GM12873 (cell line): ENCODE measurements around the gene TMEM127.

Experiments
- CTCF ChIP-seq: IDR thresholded peaks from 2 replicates; pipeline ENCODE4 v1.5.1; 2012; ENCODE audit warnings: low read depth, mild to moderate bottlenecking, moderate library complexity, low read length, control low read depth; ENCODE audit not compliant: insufficient read depth; ENCODE audit errors: missing control alignments

The TMEM127 gene

DNA sequence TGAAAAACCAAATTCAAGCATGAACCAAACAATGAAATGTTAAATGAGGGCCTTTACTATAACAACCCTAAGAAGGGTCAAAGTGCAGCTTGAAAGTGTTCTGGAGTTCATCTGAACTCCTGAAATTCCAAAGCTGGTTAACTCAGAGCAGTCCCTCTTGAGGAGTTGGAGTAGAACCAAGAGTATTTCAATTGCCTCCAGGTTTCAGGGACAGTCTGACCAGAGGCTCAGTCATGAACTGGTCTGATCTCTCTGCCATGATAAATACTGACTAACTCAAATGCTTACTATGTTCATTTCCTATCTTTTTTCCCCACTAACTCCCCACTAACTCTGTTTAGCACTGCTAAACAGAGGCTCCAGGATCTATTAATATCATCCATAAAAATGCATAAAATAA is 59.9 kb downstream of the TMEM127 start:
- TF ChIP-seq CTCF = no peak

GRCh38 chr2:96204836-96205624 is 60.8 kb downstream of the TMEM127 start:
- no peak for TF ChIP-seq CTCF

DNA sequence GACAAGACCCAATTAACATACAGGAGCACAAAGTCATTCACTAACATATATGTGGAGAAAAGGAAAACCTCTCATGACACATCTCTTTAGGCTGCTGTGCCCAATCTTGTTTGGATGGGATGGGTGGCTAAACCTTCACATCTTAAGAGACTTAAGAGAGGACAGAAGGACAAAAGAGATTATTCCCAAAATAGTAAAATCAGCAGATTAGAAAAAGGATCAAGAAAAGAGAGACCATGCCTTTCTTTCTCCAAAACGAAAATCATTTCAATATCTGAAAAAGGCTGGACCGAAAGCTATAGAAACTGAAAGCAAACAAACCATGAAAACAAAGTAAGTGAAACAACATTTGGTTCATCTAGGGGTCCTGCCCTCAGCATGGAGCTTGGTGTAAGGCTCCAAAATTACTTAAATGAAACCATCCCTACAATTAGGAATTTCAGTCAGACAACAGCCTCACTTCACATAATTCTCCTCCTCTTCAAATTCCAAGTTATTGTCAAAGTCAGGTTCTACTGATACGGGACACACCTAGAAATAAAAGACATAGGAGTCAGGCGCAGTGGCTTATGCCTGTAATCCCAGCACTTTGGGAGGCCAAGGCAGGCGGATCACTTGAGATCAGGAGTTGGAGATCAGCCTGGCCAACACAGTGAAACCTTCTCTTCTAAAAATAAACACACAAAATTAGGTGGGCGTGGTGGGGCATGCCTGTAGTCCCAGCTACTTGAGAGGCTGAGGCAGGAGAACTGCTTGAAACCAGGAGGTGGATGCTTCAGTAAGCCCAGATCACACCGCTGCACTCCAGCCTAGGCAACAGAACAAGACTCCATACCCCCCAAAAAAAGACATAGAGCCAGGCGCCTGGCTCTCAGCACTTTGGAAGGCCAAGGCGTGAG is 62.4 kb downstream of the TMEM127 start:
- no peak for TF ChIP-seq CTCF

GRCh38 chr2:96202152-96202854 is 63.5 kb downstream of the TMEM127 start:
- TF ChIP-seq CTCF = no peak

GRCh38 chr2:96201338-96201737 is 64.5 kb downstream of the TMEM127 start:
- no peak for TF ChIP-seq CTCF

DNA sequence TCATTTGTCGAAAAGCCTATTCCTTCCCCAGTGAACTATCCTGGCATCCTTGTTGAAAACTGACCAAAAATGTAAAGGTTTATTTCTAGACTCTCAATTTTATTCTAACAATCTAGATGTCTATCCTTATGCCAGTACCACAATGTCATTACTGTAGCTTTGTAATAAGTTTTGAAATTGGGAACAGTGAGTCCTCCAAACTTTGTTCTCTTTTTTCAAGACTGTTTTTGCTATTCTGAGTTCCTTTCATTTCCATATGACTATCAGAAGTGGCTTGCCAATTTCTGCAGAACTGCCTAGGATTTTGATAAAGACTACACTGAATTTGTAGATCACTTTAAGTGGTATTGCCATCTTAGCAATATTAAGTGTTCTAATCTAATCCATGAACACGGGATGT is 66.9 kb downstream of the TMEM127 start:
- no peak for TF ChIP-seq CTCF
